M059J (cell line): ENCODE results near the gene MPL. TPM values are rescaled to one million over a fixed set of nuclear protein-coding genes. Genes with fewer than 3 reads are reported as not detected.
A peak's percentile ranks its signal among the peaks of the same experiment; 100 is the strongest.
"Not testable (repeated sequence)": the region's sequence is repeated elsewhere in the genome, so short reads cannot be mapped to it uniquely, and the experiment has no call there.

Experiments used
- DNase-seq: peaks from one replicate; pipeline ENCODE4 v3.0.0-alpha.2; 2012; ENCODE audit warnings: low read depth
- total RNA-seq: library from RNA; depleted of rRNA; stranded (reverse); fragments of >200 nt; shearing (Covaris generic); gene quantifications from 2 replicates; pipeline ENCODE4 v1.2.3, GENCODE V29; 2014

MPL gene
- total RNA-seq, 1 experiment from 2014 or later: not detected

GRCh38 chr1:43352881-43353280 is 15.3 kb downstream of the MPL start:
- no peak for DNase-seq

- DNase-seq: no peak
Measured at GRCh38 chr1:43354471-43354870, 16.9 kb downstream of the MPL start.

GRCh38 chr1:43354936-43355335 is 17.3 kb downstream of the MPL start:
- DNase-seq: peak; percentile 57

GRCh38 chr1:43357251-43357650 is 19.6 kb downstream of the MPL start:
- DNase-seq: no peak

- peak; percentile 70 for DNase-seq
Measured at GRCh38 chr1:43358121-43358745, 20.6 kb downstream of the MPL start.

GRCh38 chr1:43358746-43359693 is 21.4 kb downstream of the MPL start, which contains the start of gene CDC20:
Gene CDC20 (plus strand): TSS chr1:43358981. CDS start chr1:43359216, 235 bp downstream.
- peak; percentile 98 for DNase-seq

GRCh38 chr1:43359696-43360095 is 22.1 kb downstream of the MPL start:
- DNase-seq: peak; percentile 71

GRCh38 chr1:43360616-43361015 is 23.0 kb downstream of the MPL start:
- no peak for DNase-seq

GRCh38 chr1:43363283-43363934 is 25.8 kb downstream of the MPL start:
- DNase-seq: peak; percentile 66

GRCh38 chr1:43363935-43364525 is 26.4 kb downstream of the MPL start:
- no peak for DNase-seq

GRCh38 chr1:43365678-43366077 is 28.1 kb downstream of the MPL start:
- no peak for DNase-seq

GRCh38 chr1:43366179-43366578 is 28.6 kb downstream of the MPL start:
- no peak for DNase-seq

- no peak for DNase-seq
Measured at GRCh38 chr1:43366601-43367025, 29.0 kb downstream of the MPL start.

- no peak for DNase-seq
Measured at GRCh38 chr1:43367026-43367903, 29.6 kb downstream of the MPL start.

- peak; percentile 95 for DNase-seq
Measured at GRCh38 chr1:43367904-43368645, 30.5 kb downstream of the MPL start, which contains the start of gene ELOVL1. Gene ELOVL1 (minus strand): TSS chr1:43368011. CDS start chr1:43365609, 2,402 bp downstream.

- DNase-seq: no peak
Measured at GRCh38 chr1:43368646-43369020, 31.0 kb downstream of the MPL start.

- DNase-seq: not testable (repeated sequence)
Measured at GRCh38 chr1:43369779-43370178, 32.2 kb downstream of the MPL start.

GRCh38 chr1:43370564-43370963 is 32.9 kb downstream of the MPL start:
- DNase-seq: no peak

- DNase-seq: peak; percentile 70
Measured at GRCh38 chr1:43372172-43372571, 34.6 kb downstream of the MPL start.
